Smooth muscle cell (in vitro differentiated cells): ENCODE data around the gene KLF3. TPM values are rescaled to one million over a fixed set of nuclear protein-coding genes. Genes with fewer than 3 reads are reported as not detected.

Experiments
- DNase-seq: peaks from one replicate; lab custom pipeline; 2025; ENCODE audit not compliant: unreplicated experiment; lab: John Stamatoyannopoulos, UW
- H2AFZ ChIP-seq: fragments of 200-600 bp; sonication (generic); 2 replicates; pipeline ENCODE4 v1.6.0; 2016; ENCODE audit warnings: antibody characterized with exemption, low read depth, mild to moderate bottlenecking
- H3F3A ChIP-seq: fragments of 200-600 bp; sonication (generic); 2 replicates; pipeline ENCODE4 v1.6.0; 2017; ENCODE audit warnings: antibody characterized with exemption, low read depth
- H3K27ac ChIP-seq: fragments of 200-600 bp; sonication (generic); 2 replicates; pipeline ENCODE4 v1.5.1; 2016; ENCODE audit warnings: low read depth, mild to moderate bottlenecking
- H3K27me3 ChIP-seq: fragments of 200-600 bp; sonication (generic); 2 replicates; pipeline ENCODE4 v1.6.1; 2016; ENCODE audit warnings: low read depth, mild to moderate bottlenecking
- H3K36me3 ChIP-seq: fragments of 200-600 bp; sonication (generic); 2 replicates; pipeline ENCODE4 v1.5.1; 2016; ENCODE audit warnings: low read depth
- H3K4me1 ChIP-seq: fragments of 200-600 bp; sonication (generic); 2 replicates; pipeline ENCODE4 v1.5.1; 2016; ENCODE audit warnings: low read depth
- H3K4me2 ChIP-seq: fragments of 200-600 bp; sonication (generic); 2 replicates; pipeline ENCODE4 v1.6.0; 2016; ENCODE audit warnings: mild to moderate bottlenecking
- H3K4me3 ChIP-seq: fragments of 200-600 bp; sonication (generic); 2 replicates; pipeline ENCODE4 v1.5.1; 2016; ENCODE audit warnings: mild to moderate bottlenecking
- H3K79me2 ChIP-seq: fragments of 200-600 bp; sonication (generic); 2 replicates; pipeline ENCODE4 v1.6.0; 2016; ENCODE audit warnings: low read depth, mild to moderate bottlenecking
- H3K9ac ChIP-seq: fragments of 200-600 bp; sonication (generic); 2 replicates; pipeline ENCODE4 v1.6.0; 2016; ENCODE audit warnings: low read depth
- H3K9me3 ChIP-seq: fragments of 200-600 bp; sonication (generic); replicated peaks from 2 replicates; pipeline ENCODE4 v1.5.1; 2016; ENCODE audit warnings: low read depth
- H4K20me1 ChIP-seq: fragments of 200-600 bp; sonication (generic); 2 replicates; pipeline ENCODE4 v1.6.0; 2016; ENCODE audit warnings: low read depth
- WGBS: methylation state at CpG from one replicate; pipeline ENCODE4 v1.1.7; 2016; ENCODE audit warnings: low lambda C conversion rate; 5-methylcytosine and 5-hydroxymethylcytosine counted together
- polyA plus RNA-seq: library from polyadenylated mRNA; unstranded; fragments of >200 nt; fragmentation: Nextera tagmentation; extraction: Ambion mirVana; gene quantifications from 2 replicates; pipeline ENCODE4 v1.2.1, GENCODE V29; 2016
- total RNA-seq: library from RNA; depleted of rRNA; stranded (reverse); fragments of >200 nt; gene quantifications from 2 replicates; pipeline ENCODE4 v1.2.3, GENCODE V29; 2014
- TF ChIP-seq, protein P1 (sequence below): fragments of 200-600 bp; sonication (generic); IDR thresholded peaks from 2 replicates; pipeline ENCODE4 v1.5.1; 2017; ENCODE audit warnings: borderline replicate concordance, mild to moderate bottlenecking, antibody characterized with exemption; ENCODE audit not compliant: insufficient read depth, poor library complexity, severe bottlenecking

The KLF3 gene
- total and polyA plus RNA-seq, 2 experiments from 2014 or later = 26.0 to 37.5 TPM

- no peaks in the 10 kb centered on the region for H3K27me3 ChIP-seq
- no peak overlapping the region for H3K9ac ChIP-seq
- TF ChIP-seq, protein P1, sequence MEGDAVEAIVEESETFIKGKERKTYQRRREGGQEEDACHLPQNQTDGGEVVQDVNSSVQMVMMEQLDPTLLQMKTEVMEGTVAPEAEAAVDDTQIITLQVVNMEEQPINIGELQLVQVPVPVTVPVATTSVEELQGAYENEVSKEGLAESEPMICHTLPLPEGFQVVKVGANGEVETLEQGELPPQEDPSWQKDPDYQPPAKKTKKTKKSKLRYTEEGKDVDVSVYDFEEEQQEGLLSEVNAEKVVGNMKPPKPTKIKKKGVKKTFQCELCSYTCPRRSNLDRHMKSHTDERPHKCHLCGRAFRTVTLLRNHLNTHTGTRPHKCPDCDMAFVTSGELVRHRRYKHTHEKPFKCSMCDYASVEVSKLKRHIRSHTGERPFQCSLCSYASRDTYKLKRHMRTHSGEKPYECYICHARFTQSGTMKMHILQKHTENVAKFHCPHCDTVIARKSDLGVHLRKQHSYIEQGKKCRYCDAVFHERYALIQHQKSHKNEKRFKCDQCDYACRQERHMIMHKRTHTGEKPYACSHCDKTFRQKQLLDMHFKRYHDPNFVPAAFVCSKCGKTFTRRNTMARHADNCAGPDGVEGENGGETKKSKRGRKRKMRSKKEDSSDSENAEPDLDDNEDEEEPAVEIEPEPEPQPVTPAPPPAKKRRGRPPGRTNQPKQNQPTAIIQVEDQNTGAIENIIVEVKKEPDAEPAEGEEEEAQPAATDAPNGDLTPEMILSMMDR = no peak
- peaks cover 1% of the 10 kb centered on the region for H3K4me1 ChIP-seq
- no peaks in the 10 kb centered on the region for H3K36me3 ChIP-seq
- no peaks in the 10 kb centered on the region for H3K79me2 ChIP-seq
- H3K4me2 ChIP-seq = no peak overlapping the region
- DNase-seq = no peak
- no peaks in the 10 kb centered on the region for H3F3A ChIP-seq
- no peak overlapping the region for H2AFZ ChIP-seq
- H4K20me1 ChIP-seq = no peaks in the 10 kb centered on the region
- 92% methylated on average over 2 of the region's 2 CpGs for WGBS
- H3K27ac ChIP-seq = no peak overlapping the region
- H3K9me3 ChIP-seq = no peaks in the 10 kb centered on the region
- no peak overlapping the region for H3K4me3 ChIP-seq
Observed at GRCh38 chr4:38706301-38706700, 42.3 kb downstream of the KLF3 start.

DNA sequence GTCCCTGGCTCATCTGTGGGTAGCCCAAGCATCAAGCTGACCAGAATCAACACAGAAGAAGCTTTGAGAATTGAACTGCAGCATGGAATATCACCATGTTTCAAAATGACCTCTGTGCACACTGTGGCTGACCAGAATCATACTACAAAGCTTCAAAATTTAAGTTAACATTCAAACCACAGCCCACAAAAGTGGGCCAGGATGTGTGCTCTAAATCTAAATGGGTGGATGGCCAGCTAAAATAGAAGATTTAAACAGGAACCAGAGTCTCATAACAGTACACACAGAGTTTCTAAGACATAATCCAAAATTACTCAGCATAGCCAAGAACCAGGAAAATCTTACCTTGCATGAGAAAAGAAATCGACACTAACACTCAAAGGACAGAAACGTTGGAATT, 46.1 kb downstream of the KLF3 start:
- no peak for DNase-seq
- WGBS = 44% methylated on average over 2 of the region's 2 CpGs
- TF ChIP-seq, protein P1 = no peak

DNA sequence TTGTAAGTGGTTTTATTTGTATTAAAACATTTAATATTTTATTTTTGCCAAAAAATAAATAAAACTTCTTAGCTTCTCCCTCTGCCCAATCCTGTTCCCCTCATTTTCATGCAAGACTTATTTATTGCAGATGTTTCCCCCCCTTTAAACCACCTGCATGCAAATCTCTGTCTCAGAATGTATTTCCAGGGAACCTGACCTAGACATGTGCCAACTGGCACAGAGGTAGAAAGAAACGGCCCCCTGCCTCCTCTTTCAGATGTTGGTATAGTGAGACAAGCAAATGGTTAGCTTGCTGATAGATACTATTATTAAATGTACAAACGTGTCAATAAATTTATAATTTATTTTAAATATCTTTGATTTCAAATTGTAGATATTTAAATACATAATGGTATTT, 47.1 kb downstream of the KLF3 start:
- Histone ChIP-seq H4K20me1 (no peaks in the 10 kb centered on the region), H3K9ac (no peak overlapping the region), H2AFZ (no peak overlapping the region), H3K9me3 (no peaks in the 10 kb centered on the region), H3K27ac (no peak overlapping the region), H3K27me3 (no peaks in the 10 kb centered on the region), H3K4me2 (no peak overlapping the region), H3K4me1 (no peaks in the 10 kb centered on the region), H3K79me2 (no peaks in the 10 kb centered on the region), H3K36me3 (no peaks in the 10 kb centered on the region), H3F3A (no peaks in the 10 kb centered on the region), H3K4me3 (no peak overlapping the region)
- DNase-seq = no peak
- WGBS = 84% methylated on average over 2 of the region's 2 CpGs
- TF ChIP-seq, protein P1 = no peak

More for the DNA sequence above, 46.1 kb downstream of the KLF3 start:
- no peaks in the 10 kb centered on the region for H3K4me1 ChIP-seq
- H3K4me2 ChIP-seq = no peak overlapping the region
- H3F3A ChIP-seq = no peaks in the 10 kb centered on the region
- no peaks in the 10 kb centered on the region for H3K36me3 ChIP-seq
- no peak overlapping the region for H3K4me3 ChIP-seq
- H2AFZ ChIP-seq = no peak overlapping the region
- H3K27ac ChIP-seq = no peak overlapping the region
- H3K9me3 ChIP-seq = no peaks in the 10 kb centered on the region
- no peaks in the 10 kb centered on the region for H4K20me1 ChIP-seq
- H3K9ac ChIP-seq = no peak overlapping the region
- H3K79me2 ChIP-seq = no peaks in the 10 kb centered on the region
- H3K27me3 ChIP-seq = no peaks in the 10 kb centered on the region

- H3K27ac ChIP-seq = no peak overlapping the region
- H3K36me3 ChIP-seq = no peaks in the 10 kb centered on the region
Observed at GRCh38 chr4:38715050-38715449, 51.1 kb downstream of the KLF3 start.

More at GRCh38 chr4:38715050-38715449, 51.1 kb downstream of the KLF3 start:
- Histone ChIP-seq H3K9ac (no peak overlapping the region), H3K4me2 (no peak overlapping the region), H3K27me3 (no peaks in the 10 kb centered on the region), H4K20me1 (no peaks in the 10 kb centered on the region), H3K79me2 (no peaks in the 10 kb centered on the region), H3K4me3 (no peak overlapping the region), H3K4me1 (no peaks in the 10 kb centered on the region), H2AFZ (no peak overlapping the region), H3K9me3 (no peaks in the 10 kb centered on the region), H3F3A (no peaks in the 10 kb centered on the region)
- TF ChIP-seq, protein P1 = no peak
- no peak for DNase-seq
- 60% methylated on average over 4 of the region's 4 CpGs for WGBS
